Gastroesophageal sphincter (tissue), 3 donors: ENCODE measurements around the gene MTG2.

Experiments
- EP300 ChIP-seq: sonication (generic); formaldehyde crosslinking; IDR thresholded peaks from one replicate; pipeline ENCODE4 v1.6.1; 2017; ENCODE audit warnings: antibody characterized with exemption, mild to moderate bottlenecking
- POLR2A ChIP-seq, 2 donors: fragments of 450-650 bp; IDR thresholded peaks; one replicate each; pipeline ENCODE4 v1.6.1; 2017; ENCODE audit warnings: antibody characterized with exemption in 2 of 2, mild to moderate bottlenecking in 2 of 2, moderate library complexity in 1 of 2
- POLR2AphosphoS5 ChIP-seq: sonication (generic); formaldehyde crosslinking; IDR thresholded peaks from one replicate; pipeline ENCODE4 v1.6.1; 2017; ENCODE audit warnings: antibody characterized with exemption
- TF ChIP-seq, protein P1 (sequence below), 4 experiments: fragments of 200-600 bp in 2 of 4; fragments of 450-650 bp in 2 of 4; sonication (generic) in 1 of 4; IDR thresholded peaks; one replicate each; pipeline ENCODE4 v1.5.1; 2017 to 2019; ENCODE audit warnings: antibody characterized with exemption in 4 of 4, mild to moderate bottlenecking in 2 of 4, moderate library complexity in 2 of 4

DNA sequence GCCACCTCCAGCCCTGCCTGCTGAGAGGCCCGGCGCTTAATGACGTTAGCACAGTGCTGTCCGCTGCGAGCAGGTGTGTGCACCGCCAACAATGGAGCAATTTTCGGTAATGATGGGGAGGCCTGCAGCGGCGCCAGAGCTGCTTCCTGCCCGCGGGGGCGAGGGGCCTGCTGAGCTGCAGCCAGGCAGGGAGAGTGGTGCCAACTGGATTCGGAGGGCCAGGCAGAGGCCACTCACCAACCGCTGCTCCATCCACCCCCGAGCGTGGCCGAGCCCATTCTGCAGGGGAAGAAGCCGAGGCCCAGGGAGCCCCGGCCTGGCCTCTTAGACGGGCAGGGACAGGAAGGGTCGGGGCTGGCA is 27.6 kb downstream of the MTG2 start:
- no peak for TF ChIP-seq EP300
- TF ChIP-seq POLR2AphosphoS5 = no peak
- TF ChIP-seq POLR2A (IDR thresholded peaks at IDR 0.05) = no peak
- TF ChIP-seq, protein P1, sequence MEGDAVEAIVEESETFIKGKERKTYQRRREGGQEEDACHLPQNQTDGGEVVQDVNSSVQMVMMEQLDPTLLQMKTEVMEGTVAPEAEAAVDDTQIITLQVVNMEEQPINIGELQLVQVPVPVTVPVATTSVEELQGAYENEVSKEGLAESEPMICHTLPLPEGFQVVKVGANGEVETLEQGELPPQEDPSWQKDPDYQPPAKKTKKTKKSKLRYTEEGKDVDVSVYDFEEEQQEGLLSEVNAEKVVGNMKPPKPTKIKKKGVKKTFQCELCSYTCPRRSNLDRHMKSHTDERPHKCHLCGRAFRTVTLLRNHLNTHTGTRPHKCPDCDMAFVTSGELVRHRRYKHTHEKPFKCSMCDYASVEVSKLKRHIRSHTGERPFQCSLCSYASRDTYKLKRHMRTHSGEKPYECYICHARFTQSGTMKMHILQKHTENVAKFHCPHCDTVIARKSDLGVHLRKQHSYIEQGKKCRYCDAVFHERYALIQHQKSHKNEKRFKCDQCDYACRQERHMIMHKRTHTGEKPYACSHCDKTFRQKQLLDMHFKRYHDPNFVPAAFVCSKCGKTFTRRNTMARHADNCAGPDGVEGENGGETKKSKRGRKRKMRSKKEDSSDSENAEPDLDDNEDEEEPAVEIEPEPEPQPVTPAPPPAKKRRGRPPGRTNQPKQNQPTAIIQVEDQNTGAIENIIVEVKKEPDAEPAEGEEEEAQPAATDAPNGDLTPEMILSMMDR (IDR thresholded peaks at IDR 0.05) = no peak
